ENCODE data around the gene CCL4L2. TPM values are rescaled to one million over a fixed set of nuclear protein-coding genes. Genes with fewer than 3 reads are reported as not detected.
"Not testable (repeated sequence)": the region's sequence is repeated elsewhere in the genome, so short reads cannot be mapped to it uniquely, and the experiment has no call there.

The CCL4L2 gene
- total RNA-seq, 1 donor from 2014 or later: not detected

- no peak for ATAC-seq
These were observed 15.3 kb upstream of the CCL4L2 start for GRCh38 chr17:36195434-36196130.

- ATAC-seq: no peak
These were observed 14.8 kb upstream of the CCL4L2 start for GRCh38 chr17:36196131-36196486.

DNA sequence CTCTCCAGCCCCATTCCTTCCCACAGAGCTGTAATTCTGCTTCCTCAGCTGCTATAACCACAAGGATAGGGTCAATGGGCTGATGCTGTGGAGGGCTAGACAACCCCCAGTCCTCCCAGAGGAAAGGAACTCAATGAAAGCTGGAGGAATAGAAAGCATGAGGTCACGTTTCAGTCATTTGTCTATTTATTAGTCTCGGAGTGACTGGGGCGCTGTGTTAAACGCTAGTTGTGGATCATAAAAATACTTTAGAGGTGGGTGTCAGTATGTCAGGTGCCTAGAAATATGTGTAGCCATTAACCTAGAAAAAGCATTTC lies 13.5 kb upstream of the CCL4L2 start:
- ATAC-seq: no peak

DNA sequence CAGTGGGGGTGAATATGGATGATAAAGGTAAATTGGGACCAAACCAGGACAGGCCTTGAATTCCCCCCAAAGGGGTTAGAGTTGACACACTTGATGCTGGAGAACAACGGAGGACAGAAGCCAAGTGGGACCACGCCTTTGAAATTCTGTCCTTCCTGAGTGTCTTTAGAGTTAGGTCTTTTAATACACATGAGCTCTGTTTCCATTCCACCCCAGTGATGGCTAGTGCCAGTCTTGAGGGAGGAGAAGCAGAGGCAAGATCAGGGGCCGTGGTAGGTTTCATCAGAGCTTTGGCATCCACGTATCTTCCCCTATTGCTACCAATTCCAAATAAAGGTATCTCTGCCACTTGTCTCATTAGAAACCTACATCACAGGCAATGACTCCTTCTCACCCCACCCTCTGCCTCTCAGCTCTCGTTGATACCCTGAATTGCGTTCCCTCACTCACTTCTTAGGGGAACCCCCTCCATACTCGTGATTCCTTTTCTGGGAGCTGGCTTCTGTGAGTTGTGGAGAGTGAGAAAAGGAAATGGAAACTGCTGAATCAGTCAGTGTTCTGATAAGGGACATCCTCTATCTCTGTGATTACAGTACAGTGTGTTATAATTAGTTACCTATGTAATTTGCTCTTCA lies 11.9 kb upstream of the CCL4L2 start:
- no peak for ATAC-seq

DNA sequence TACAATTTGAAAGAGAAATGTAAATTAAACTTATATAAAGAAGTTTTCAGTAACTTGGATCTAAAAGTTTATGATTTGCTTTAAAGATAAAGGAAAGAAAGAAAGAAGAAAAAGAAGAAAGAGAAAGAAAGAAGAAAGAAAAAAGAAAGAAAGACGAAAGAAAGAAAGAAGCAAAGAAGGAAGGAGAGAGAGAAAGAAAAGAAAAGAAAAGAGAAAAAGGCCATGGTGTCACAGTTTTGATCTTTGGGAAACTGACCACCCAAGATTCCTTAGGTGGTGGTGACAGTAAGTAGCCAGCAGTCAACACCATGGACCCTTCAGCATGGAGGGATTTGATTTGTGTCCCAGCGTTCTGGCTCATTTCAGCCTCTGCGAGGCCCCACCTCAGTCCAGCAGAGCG lies 9.8 kb upstream of the CCL4L2 start:
- not testable (repeated sequence) for ATAC-seq

- ATAC-seq: not testable (repeated sequence)
These were observed 9.4 kb upstream of the CCL4L2 start for GRCh38 chr17:36201506-36201905.

GRCh38 chr17:36203335-36203734 lies 7.5 kb upstream of the CCL4L2 start:
- ATAC-seq: no peak

GRCh38 chr17:36204724-36205500 lies 6.0 kb upstream of the CCL4L2 start:
- ATAC-seq: no peak

GRCh38 chr17:36205637-36206485 lies 5.0 kb upstream of the CCL4L2 start:
- ATAC-seq: no peak

DNA sequence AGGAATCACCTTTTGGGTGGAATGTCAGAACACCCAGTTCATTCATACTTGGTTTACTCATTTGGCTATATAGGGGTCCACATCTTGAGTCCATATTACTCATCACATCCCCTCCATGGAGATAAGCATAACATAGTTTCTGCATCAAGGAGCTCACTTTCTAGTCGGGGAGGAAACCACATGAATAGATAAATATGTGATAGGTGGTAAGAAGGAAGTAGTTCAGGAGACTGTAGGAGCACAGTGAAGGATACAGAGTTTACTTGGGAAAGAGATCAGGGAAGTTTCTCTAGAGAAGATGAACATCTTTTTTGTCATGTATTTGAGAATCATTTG lies 4.4 kb upstream of the CCL4L2 start:
- ATAC-seq: not testable (repeated sequence)

DNA sequence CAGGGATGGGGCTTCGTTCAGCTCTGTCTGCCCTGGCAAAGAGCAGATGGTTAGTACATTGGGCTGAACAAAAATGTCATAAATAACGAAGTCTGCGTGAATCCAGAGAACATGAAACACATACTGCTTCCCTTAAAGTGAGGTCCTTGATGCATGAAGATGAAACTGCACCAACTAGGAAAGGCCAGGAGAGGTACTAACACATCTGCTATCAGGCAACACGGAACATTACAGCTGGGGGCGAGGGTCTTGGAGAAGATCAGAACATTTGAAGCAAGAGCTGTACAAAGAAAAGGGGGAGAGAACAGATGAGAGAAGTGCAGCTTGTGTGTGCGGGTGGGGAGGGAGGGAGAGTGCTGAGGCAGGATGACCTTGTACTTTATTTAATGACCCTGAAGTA lies 3.5 kb upstream of the CCL4L2 start:
- not testable (repeated sequence) for ATAC-seq

GRCh38 chr17:36209575-36209974 lies 1.3 kb upstream of the CCL4L2 start:
- no peak for ATAC-seq

GRCh38 chr17:36211484-36212271 lies 815 bp downstream of the CCL4L2 start:
- not testable (repeated sequence) for ATAC-seq

DNA sequence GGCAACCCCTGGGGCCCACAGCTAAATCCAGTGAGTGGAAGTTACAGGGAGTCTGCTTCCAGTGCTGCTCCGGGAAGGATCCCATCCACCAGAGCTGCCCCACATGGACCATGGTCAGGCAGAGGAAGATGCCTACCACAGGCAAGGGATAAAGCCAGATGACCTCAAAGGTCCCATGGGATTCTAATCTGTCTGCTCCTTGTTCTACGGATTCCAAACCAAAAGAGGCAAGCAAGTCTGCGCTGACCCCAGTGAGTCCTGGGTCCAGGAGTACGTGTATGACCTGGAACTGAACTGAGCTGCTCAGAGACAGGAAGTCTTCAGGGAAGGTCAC lies 1.4 kb downstream of the CCL4L2 start:
- ATAC-seq: no peak

DNA sequence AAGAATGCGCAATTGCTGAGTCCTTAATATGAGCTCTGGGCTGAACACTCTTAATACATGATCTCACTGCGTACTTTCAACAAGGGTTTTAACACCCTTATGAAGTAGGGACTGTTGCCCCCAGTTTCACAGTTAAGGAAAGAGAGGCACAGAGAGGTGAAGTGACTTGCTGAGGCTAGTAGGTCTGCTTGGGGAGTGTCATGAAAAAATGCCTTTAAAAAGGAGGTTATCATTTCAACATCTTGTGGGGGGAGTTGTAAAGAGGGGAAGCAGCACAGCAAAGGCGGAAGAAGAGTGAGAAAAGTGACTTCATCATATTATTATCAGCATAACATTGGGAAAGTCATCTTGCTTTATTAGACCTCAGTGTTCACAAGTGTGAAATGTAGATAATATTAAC lies 2.1 kb downstream of the CCL4L2 start:
- ATAC-seq: no peak

DNA sequence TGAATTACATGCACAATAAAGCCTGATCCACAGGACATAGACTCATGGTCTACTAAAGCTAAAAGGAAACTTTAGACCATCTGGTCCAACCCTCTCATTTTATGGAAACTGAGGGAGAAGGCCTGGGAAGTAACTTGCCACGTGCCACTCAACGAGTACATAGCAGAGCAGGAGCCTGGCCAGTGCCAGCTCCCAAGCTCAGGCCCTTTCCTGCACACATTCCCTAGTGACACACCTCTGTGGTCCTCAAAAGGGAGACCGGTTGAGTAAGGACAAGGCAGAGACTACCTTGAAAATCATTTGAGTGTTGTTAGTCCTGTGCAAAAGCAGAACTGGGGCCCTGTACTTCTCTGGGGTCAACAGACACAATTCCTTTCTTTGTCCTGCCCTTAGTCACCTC lies 2.8 kb downstream of the CCL4L2 start:
- no peak for ATAC-seq

DNA sequence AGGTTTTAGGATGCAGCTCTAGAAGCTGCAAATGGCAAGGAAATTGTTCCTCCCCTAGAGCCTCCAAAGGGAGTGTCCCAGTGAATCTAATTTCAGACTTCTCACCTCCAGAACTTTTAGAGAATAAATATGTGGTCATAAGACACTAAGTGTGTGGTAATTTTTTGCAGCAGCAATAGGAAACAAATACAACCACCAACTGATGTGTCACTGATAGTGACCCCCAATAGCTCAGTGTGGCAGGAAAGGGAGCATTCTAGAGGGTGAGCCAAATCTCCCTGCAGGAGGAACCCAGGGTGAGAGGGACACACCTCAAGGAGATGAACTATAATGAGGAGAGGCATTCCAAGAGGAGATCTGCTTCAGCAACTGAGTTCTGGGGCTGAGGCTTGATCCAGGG lies 4.1 kb downstream of the CCL4L2 start:
- ATAC-seq: no peak

GRCh38 chr17:36215406-36216308 lies 4.8 kb downstream of the CCL4L2 start:
- not testable (repeated sequence) for ATAC-seq

GRCh38 chr17:36219556-36219955 lies 8.7 kb downstream of the CCL4L2 start:
- not testable (repeated sequence) for ATAC-seq

DNA sequence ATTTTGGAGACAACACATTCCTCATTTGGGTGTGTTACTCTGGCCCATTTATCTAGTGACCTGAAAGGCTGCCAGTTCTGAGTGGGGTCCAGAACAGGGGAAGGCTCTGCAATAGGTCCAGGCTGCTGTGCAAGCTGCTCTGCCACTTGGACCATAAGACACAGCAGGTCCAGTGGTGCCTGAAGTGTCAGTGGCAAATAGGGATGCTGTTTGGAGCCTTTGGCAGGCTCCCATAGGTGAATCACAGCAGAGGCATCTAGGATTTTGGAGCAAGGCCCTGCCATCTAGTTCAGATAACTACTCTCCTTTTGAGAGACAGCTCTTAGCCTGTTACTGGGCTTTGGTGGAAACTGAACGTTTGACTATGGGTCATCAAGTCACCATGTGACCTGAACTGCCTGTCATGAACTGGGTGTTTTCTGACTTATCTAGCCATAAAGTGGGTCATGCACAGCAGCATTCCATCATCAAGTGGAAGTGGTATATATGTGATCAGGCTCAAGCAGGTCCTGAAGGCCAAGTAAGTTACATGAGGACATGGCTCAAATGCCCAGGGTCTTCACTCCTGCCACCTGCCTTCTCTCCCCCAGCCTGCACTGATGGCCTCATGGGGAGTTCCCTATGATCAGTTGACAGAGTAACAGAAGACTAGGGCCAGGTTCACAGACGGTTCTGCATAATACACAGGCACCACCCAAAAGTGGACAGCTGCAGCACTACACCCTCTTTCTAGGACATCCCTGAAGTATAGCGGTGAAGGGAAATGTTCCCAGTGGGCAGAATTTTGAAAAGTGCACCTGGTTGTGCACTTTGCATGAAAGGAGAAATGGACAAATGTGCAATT lies 10.1 kb downstream of the CCL4L2 start:
- not testable (repeated sequence) for ATAC-seq
